SK-N-MC (cell line): ENCODE data around the gene NCOA1.

Source experiments
- EZH2 ChIP-seq: fragments of 200-600 bp; sonication (generic); IDR thresholded peaks from one replicate; pipeline ENCODE4 v1.6.1; 2017; ENCODE audit warnings: antibody characterized with exemption
- FOXP2 ChIP-seq: optimal IDR thresholded peaks from 2 replicates; pipeline ENCODE3; 2011; ENCODE audit warnings: mild to moderate bottlenecking, moderate library complexity; ENCODE audit not compliant: insufficient read depth; ENCODE audit errors: extremely low read length, control extremely low read depth
- POLR2AphosphoS5 ChIP-seq: IDR thresholded peaks from 2 replicates; pipeline ENCODE4 v1.6.1; 2012; ENCODE audit warnings: mild to moderate bottlenecking, low read depth, low read length, borderline replicate concordance

GRCh38 chr2:24816404-24816803, 325.4 kb downstream of the NCOA1 start:
- TF ChIP-seq EZH2 (no peak), POLR2AphosphoS5 (no peak), FOXP2 (no peak)
